ENCODE data around the gene TGFBR3L. TPM values are rescaled to one million over a fixed set of nuclear protein-coding genes. Genes with fewer than 3 reads are reported as not detected.

Gene TGFBR3L
- total and polyA plus RNA-seq, 2 of the 13 experiments (the other 11 are each of a cell fraction or from before 2014, with no cell fraction given) = 0.20 to 1.0 TPM

- TF ChIP-seq MYPOP (CRISPR knock-in tag; IDR thresholded peaks at IDR 0.05) (0 out of 2 replicates have a peak, but pooled peaks have one; percentile 79), EEA1 (CRISPR knock-in tag; IDR thresholded peaks at IDR 0.05; ENCODE audit: borderline replicate concordance) (no peak), ZNF234 (CRISPR knock-in tag; conservative IDR thresholded peaks at IDR 0.05) (0 out of 2 replicates have a peak, but pooled peaks have one; percentile 16), ZNF709 (CRISPR knock-in tag; IDR thresholded peaks at IDR 0.05) (peak; percentile 67; the same call in 1 of the 2 replicates), NCOA5 (CRISPR knock-in tag; IDR thresholded peaks at IDR 0.05) (no peak), ZSCAN30 (CRISPR knock-in tag; IDR thresholded peaks at IDR 0.05) (peak; percentile 59; the same call in 1 of the 2 replicates), HOXA3 (CRISPR knock-in tag; IDR thresholded peaks at IDR 0.05) (0 out of 2 replicates have a peak, but pooled peaks have one; percentile 48), ZBTB42 (CRISPR knock-in tag; IDR thresholded peaks at IDR 0.05) (no peak), ZNF468 (CRISPR knock-in tag; IDR thresholded peaks at IDR 0.05) (no peak), RELA (CRISPR knock-in tag; IDR thresholded peaks at IDR 0.05) (no peak), RERE (CRISPR knock-in tag; IDR thresholded peaks at IDR 0.05; ENCODE audit: low read depth) (no peak; the same call in 1 of the 2 replicates), TEAD3 (CRISPR knock-in tag; optimal IDR thresholded peaks at IDR 0.05; ENCODE audit: borderline replicate concordance) (no peak), ZNF512 (CRISPR knock-in tag; IDR thresholded peaks at IDR 0.05) (no peak)
- TF ChIP-seq, protein P1, sequence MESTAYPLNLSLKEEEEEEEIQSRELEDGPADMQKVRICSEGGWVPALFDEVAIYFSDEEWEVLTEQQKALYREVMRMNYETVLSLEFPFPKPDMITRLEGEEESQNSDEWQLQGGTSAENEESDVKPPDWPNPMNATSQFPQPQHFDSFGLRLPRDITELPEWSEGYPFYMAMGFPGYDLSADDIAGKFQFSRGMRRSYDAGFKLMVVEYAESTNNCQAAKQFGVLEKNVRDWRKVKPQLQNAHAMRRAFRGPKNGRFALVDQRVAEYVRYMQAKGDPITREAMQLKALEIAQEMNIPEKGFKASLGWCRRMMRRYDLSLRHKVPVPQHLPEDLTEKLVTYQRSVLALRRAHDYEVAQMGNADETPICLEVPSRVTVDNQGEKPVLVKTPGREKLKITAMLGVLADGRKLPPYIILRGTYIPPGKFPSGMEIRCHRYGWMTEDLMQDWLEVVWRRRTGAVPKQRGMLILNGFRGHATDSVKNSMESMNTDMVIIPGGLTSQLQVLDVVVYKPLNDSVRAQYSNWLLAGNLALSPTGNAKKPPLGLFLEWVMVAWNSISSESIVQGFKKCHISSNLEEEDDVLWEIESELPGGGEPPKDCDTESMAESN (CRISPR knock-in tag; conservative IDR thresholded peaks at IDR 0.05) = peak; percentile 36; the same call in 1 of the 2 replicates
- TF ChIP-seq, protein P2, sequence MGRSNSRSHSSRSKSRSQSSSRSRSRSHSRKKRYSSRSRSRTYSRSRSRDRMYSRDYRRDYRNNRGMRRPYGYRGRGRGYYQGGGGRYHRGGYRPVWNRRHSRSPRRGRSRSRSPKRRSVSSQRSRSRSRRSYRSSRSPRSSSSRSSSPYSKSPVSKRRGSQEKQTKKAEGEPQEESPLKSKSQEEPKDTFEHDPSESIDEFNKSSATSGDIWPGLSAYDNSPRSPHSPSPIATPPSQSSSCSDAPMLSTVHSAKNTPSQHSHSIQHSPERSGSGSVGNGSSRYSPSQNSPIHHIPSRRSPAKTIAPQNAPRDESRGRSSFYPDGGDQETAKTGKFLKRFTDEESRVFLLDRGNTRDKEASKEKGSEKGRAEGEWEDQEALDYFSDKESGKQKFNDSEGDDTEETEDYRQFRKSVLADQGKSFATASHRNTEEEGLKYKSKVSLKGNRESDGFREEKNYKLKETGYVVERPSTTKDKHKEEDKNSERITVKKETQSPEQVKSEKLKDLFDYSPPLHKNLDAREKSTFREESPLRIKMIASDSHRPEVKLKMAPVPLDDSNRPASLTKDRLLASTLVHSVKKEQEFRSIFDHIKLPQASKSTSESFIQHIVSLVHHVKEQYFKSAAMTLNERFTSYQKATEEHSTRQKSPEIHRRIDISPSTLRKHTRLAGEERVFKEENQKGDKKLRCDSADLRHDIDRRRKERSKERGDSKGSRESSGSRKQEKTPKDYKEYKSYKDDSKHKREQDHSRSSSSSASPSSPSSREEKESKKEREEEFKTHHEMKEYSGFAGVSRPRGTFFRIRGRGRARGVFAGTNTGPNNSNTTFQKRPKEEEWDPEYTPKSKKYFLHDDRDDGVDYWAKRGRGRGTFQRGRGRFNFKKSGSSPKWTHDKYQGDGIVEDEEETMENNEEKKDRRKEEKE (IDR thresholded peaks at IDR 0.05) = no peak
Measured at GRCh38 chr19:7868671-7869452, 45.8 kb upstream of the TGFBR3L start (continued).

Data from HepG2 (cell line).